Stimulated activated CD8-positive, alpha-beta memory T cell treated with anti-CD3 and anti-CD28 coated beads, Interleukin-7, amount 100 ng/mL, for 1 hour (primary cell): ENCODE results near the gene PHF24.
"Not testable (repeated sequence)": the region's sequence is repeated elsewhere in the genome, so short reads cannot be mapped to it uniquely, and the experiment has no call there.

Experiments
- DNase-seq, 2 donors: peaks; one replicate each; pipeline ENCODE4 v3.0.0-alpha.2; 2020; ENCODE audit warnings: low read depth in 2 of 2

The PHF24 gene

DNA sequence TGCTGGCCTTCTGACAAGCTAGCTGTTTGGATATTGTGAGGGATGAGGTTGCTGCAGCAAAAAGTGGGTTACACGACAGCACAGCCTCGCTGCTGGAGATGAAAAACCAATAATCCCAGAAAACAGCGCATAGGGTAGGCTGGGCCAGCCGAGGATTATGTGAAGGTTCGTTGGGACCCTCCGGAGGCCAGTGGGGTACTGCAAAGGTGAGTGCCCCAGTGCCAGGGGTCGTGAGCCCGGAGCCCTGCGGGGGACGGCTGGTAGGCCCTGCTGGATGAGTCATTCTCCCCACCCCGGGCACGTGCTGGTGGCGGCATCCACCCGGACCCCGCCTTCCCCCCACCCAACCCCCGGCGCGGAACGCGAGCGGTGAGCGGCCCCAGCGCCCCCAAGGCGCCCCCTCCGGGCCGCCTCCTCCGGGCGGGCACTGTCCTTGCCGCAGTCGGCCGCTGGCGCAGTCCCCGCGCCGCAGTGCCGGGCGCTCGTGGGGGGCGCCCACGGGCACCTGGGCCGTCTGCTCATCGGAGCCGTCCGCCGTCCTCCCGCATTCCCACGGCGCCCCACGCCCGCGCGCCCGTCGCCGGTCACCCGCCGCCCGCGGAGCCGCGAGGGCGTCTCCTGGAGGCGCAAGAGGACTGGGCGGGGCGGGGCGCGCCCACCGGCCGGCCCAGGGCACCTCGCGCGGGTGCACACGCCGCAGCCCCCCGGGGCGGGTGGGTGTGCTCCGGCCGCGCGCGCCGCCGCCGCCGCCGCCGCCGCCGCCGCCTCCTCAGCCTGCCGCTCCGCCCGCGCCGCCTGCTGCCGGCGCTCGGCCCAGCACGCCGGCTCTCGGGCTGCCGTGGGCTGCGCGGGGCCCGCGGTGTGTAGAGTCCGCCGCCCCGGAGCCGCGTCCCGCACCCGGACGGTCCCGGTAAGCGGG, at the start of gene PHF24:
Gene PHF24, plus strand, starts transcription at position 794 of the 919 bp plus-strand sequence. CDS start 13,014 bp downstream, outside the sequence.
- no peak for DNase-seq

DNA sequence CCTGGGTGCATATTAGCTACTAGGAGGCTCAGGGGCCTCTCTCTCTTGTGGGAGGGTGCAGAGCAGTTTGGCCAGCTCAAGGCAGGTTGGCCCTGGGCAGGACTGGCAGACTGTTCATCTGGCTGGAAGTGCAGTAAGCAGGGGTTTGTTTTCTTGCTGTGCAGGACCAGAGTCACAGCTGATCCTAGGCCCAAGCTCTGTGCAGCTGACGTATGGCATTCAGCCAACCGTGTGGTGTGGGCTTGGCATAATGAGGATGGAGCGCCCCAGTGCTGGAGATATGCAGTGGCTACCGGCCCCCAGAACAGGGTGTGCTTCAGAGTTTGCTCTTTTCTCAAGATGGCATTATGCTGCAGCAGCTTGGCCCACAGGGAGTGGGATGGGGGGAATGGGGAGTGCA, 31.0 kb upstream of the PHF24 start:
- no peak for DNase-seq

DNA sequence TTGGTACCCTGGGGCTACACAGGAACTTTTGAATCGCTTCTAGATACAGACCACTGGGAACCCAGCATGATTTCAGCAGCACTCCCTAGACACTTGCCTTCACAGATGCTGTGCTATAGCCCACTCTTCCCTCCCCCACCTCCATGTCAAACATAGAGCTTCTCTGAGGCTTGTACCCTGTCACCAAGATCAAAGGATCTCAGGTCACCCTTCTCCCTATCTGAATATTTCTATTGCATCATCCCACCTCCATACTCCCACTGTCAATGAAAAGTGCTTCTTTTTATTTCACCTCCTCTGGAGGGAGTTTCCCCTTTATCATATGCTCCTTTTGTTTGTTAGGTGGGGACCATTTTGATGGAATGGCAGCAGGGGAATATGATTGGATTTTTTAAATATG, 29.2 kb upstream of the PHF24 start:
- DNase-seq = no peak

DNA sequence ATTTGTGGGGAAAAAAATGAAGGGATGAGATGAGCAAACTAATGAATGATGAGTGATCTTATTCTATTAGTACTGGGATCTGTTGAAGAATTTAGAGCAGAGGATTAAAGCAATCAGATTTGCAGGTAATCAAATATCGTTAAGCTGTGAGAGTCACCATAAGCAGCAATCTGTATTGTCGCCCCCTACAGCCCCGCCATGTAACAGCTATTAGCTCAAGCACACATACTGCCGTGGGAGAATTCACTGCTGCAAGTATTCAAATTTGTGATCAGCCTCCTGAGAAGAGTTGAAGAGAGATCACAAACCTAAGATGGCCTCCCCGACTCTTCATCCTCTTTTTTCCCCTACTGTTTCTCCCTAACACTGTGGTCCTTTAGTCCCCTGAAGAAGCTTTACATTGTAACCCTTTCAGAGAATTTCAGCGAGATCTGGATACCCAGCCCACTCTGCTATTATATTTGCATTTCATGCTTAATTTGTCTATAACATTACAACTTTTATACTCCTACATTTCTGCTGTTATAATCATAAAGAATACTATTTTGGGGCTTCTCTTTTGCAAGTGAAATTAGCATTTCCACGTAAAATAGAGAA, 28.5 kb upstream of the PHF24 start:
- DNase-seq = peak in 1 of 2 donors; percentile 2

DNA sequence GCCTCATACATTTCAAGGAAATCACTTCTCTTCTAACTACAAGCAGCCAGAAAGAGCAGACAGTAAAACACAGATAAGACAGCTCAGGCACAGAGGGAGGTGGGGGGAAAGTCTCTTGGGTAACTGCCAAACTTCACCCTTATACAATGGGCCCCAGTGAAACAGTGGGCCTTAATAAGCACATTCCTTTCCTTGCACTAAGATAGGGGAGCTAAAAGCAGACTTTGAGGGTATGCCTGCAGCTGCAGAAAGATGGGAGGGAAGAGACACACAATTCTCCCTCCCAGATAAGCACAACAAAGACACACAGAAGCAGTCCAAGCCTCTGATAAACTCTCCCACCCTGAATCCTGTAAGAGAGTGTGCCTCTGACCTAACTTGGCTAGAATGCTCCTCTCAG, 18.1 kb upstream of the PHF24 start:
- DNase-seq = not testable (repeated sequence)

DNA sequence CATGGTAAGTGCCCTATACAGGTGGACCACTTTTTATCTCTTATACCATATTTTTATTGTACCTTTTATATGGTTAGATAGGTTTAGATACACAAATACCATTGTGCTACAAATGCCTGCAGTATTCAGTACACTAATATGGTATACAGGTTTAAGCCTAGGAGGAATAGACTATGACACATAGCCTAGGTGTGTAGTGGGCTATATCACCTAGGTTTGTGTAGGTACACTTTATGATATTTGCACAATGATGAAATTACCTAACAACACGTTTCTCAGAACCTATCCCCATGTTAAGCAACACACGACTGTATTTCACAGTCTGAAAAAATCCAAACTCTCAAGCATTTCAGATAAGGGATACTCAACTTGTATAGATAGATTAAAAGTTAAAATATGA, 9.6 kb upstream of the PHF24 start:
- DNase-seq = no peak

DNA sequence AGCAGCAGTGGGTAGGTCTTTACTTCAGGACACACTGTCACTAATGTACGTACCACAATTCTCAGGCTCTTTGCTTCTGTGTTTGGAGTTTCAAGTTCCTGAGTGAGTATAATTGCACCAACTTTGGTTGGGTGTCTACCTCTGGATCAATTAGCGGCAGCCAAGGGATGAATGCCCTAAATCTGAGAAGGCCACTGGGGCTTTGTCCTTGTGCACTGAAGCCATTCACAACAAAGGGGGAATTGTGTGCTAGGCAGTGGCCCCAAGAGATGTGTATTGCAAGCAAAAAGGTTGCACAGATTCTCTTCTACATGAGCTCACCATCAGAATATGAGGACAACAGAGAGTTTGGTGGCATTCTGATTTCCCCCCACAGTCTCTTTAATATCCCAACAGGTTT, 3.9 kb upstream of the PHF24 start:
- DNase-seq = no peak

DNA sequence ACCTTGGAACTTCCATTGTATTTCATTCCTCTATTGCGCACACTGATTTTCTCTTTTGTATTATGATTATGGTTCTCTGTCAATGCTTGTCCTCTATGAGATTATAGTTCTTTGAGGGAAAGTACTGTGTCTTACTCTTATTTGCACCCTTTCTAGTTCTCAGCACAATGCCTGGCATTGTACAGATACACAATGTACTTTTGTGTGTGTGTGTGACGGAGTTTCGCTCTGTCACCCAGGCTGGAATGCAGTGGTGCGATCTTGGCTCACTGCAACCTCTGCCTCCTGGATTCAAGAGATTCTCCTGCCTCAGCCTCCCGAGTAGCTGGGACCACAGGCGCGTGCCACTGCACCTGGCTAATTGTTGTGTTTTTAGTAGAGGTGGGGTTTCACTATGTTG, 2.0 kb upstream of the PHF24 start:
- DNase-seq = not testable (repeated sequence)

DNA sequence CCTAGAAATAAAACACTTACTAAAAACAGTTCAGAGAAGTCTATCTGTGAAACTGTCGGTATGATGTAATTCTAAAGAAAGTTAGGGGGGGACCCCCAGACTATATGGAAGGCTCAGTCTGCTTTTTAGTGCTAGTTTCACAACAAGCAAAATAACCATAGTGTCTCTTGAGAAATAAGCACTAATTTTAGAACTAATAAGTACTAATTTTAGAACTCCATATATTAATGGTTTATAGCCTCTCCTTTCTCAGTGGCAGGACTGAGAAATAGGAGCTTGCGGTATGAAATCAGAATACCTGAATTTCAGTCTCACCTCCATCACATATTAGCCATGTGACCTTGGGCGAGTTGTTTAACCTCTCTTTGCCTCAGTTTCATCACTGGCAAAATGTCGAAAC, 1.4 kb upstream of the PHF24 start:
- DNase-seq = no peak

DNA sequence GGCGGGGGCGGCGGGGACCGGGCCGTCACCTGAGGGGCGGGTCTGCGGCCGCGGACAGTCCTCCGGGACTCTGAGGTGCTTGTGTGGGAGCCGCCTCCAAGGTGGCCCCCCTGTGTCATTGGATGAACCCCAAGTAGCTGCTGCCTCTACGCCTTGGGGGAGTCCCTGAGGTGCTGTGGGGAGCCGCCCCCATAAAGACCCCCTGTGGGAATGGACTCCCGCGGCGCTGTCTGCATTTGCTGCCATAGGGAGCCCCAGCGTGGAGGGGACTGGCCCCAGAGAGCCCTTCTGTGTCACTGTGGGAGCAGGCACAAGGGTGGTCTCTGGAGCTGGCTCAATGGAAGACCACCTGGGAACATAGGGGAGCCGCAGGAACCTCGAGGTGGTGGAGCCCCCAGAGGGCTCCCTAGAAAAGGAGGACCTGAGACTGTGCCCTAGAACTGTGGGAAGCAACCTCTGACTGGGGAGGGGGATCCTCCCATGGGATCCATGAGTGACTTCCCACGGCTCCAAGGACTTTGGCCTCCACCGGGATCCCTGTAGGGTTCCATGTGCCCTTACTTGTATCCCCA, 412 bp downstream of the PHF24 start:
- no peak for DNase-seq

DNA sequence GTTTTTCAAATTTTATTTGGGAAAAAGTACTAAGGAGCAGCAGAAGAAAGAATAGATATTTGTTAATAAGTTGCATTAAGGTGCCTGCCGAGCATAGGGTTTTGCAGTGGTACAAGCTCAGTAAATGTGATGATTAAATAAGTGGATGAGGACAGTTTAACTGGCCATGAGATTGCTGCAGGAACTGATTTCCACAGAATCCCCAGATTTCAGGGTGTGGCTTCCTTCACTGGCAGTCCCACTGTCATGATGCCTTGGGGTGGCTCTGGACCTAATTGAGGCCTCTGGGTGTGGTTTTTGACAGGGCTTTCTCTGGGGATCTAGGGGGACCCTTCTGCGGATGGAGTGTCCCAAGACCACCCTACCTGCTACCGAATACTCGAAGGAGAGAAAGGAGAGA, 1.4 kb downstream of the PHF24 start:
- no peak for DNase-seq

DNA sequence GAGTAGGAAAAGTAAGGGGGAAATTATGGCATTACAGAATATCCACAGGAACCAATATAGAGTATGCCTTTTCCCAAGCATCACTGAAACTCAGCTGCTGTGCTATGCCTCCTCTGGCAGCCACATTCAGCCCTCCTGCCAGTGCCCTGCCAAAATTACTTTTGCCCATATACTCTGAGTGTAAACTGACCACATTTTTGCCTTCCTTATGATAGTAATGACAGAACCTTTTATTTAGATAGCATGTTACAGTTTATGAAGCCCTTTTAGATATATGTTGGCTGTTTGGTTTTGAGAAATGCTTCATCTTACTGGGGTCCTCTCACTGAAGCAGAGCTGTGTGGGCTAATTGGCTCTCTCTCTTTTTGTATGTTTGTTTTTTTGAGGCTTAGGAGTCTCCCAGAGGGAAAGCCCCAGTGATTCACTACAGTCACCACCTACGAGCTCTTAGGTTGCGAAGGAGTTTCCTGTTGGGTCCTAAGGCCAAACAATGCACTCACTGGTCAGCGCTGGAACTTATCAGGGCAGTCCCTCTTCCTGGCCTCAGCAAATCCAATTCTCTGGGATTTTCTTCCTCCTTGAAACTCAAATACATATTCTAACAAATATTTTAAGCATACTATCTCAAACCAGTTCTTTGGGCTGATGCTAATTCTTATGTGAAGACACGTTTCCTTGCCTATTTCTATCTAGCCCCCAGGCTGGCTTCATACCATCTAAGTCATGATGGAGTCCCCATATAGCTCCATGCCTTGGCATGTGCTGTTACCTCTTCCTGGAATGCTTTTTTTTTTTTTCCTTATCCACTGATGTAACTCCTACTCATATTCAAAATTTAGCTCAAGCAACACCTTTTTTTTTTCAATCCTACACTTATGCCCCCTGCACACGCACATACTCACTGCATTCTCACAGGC, 3.7 kb downstream of the PHF24 start:
- DNase-seq = no peak

DNA sequence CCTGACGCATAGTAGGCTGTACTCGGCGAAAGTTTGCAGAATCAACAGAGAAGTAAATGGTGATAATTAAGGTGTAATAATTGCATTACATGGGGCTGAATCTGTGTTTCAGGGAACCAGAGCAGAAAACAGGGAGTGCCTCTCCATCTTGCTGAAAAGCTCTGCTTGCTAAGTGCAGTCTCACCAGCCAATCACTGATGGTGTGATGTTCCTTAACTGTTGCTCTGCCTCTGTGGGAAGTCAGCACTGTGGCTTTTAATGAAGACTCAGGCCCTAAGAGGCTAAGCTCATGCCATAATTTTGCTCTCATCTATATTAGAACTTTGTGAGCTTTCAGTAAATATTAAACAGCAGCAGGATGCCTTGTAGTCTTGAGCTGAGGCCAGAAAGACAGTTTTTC, 4.5 kb downstream of the PHF24 start:
- no peak for DNase-seq

DNA sequence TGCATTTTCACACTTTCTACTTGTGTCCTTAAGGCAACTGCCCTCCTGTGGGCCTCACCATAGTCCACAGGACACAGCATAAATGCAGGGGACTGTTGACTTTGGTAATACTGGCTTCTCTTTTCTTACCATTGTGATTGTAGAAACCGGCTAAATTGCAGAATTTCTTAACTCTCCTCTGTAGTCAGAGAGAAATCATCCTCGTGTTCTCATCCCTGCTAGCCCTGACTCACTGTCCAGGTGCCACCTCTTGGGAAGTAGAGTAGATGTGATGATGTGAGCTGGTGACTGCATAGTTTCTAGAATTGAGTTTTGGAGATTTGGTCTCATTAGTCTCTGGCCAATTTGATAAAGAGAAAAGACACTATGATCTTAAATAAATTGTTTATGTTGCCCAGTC, 5.5 kb downstream of the PHF24 start:
- no peak for DNase-seq

DNA sequence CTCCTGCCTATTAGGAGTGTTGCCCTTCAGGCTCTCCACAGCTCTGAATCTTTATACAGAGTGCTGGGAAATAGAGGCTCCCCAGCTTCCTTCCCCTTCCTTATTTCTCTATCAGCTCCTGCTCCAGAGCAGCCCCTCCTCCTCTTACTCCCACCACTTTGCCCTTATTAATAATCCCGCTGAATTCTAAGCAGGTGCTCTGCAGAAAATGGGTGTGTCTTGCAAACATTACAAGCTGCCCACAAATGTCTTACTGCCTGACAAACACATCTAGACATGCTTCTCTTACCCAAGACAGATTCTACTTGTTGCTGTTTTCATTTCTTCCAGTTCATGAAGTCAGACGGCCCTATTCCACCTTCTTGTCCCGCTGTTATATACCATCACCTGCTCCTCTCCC, 6.4 kb downstream of the PHF24 start:
- DNase-seq = no peak

DNA sequence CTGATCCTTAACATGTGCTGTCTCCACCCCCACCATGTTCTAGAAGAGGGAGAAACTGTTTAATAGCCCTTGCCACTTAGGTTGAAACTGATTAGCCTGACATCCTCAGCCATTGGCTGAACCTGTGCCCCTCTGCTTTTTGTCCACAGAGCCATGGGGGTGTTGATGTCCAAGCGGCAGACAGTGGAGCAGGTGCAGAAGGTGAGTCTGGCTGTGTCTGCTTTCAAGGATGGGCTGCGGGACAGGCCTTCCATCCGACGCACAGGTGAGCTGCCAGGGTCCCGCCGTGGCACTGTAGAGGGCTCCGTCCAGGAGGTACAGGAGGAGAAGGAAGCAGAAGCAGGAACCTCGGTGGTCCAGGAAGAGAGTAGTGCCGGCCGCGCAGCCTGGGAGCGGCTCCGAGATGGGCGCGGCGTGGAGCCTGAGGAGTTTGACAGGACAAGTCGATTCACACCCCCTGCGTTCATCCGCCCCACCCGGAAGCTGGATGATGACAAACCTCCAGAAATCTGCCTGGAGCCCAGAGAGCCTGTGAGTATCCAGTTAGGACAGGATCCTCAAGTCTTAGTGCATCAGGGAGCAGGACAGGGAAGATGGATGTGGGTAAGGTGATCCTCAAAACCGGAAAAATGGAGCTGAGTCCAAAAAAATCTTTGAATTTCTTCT, 13.2 kb downstream of the PHF24 start:
- DNase-seq = no peak

DNA sequence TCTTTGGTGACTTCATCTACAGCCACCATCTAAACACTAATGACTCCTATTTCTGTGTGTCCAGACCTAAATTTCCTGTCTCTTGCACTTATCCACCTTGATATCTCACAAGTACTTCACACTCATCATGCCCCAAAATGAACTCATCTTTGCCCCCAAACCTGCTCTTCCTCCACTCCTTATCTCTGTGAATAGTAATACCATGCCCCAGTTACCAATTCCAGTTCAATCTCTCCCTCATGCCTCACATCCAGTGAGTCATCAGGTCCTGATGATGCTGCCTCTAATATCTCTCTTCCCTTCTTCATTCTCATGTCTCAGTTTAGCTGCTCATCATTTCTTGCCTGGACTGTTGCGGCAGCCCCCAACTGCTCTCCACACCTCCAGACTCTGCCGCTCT, 16.6 kb downstream of the PHF24 start:
- DNase-seq = no peak

DNA sequence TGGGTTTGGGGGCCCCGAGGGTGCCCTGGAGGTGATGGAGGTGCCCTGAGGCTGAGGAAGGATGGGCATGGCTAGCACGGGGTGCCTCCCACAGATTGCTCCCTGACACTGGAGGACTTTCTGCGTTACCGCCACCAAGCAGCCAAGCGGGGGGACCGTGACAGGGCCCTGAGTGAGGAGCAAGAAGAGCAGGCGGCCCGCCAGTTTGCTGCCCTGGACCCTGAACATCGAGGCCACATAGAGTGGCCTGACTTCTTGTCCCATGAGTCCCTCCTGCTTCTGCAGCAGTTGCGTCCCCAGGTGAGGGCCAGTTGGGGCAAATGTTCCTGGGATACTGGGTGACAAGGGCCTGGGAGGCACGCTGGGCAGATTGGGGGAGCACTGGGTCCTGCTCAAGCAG, 18.4 kb downstream of the PHF24 start:
- DNase-seq = no peak

DNA sequence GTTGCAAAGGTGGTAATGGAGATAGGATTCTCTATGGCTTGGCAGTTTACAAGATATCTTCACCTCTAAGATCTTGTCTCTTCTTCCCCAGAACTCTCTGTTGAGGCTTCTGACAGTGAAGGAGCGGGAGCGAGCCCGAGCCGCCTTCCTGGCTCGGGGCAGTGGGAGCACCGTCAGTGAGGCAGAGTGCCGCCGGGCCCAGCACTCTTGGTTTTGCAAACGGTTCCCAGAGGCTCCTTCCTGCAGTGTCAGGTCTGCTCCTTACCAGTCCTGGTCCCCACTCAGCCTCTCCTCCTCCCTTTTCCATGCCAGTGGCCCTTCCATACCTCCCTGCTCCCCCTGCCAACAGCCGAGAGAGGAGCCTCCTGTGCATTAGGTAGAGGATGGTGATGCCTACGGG, 18.9 kb downstream of the PHF24 start:
- no peak for DNase-seq

DNA sequence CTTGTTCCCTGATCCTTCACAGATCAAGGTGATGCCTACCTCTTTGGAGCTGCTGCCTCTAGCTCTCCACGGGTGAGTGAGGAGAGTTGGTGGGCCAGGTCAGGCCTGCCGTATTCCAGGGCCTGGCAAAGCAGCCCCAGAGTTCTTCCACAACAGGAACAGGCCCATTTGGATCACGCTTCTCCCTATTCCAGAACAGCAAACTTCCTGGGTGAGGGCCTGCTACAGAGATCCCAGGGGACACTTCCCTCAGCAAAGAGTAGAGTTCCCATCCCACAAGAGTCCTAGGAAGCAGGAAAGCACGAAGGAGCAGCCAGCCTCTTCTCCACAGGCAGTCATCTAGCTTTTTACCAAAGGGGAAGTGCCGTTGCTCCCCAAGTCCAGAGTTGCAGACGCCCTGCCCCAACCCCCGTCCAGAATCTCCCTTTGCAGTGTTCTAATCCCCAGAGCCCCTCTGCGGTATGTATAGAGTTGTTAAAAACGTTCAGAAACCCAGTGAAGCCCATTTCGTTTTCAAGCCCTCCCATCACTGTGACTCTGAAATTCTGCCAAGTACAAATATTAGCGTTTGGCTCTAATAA, 22.2 kb downstream of the PHF24 start:
- no peak for DNase-seq

DNA sequence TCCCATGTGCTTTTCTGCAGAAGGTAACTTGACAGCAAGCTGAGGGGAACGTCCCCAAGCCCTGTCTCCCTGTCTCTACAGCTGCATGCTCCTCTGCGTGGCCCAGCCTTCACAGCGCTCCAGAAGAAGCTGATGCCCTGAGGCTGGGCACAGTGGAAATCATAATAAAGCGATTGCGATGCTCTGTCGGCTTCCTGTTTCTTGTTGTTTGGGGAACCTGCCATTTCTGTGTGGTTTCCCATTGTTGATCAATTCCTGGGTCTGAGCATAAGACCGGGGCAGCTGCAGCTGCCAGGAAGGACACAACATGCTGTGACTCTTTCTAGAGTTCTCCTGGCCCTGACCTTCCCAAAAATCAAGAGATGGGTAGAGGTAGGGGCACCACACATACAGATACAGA, 24.3 kb downstream of the PHF24 start:
- no peak for DNase-seq
